H1 (cell line): ENCODE results near the gene NT5C3B. TPM values are rescaled to one million over a fixed set of nuclear protein-coding genes. Genes with fewer than 3 reads are reported as not detected.

Source experiments
- CTCF ChIA-PET: fragments of 300-600 bp; sonication (Branson Sonifier 250); formaldehyde crosslinking; loops from one replicate; lab custom pipeline; 2021; ENCODE audit not compliant: partially characterized antibody; lab: Charles Lee
- POLR2A ChIA-PET: fragments of 300-600 bp; sonication (Branson Sonifier 250); formaldehyde crosslinking; loops from one replicate; lab custom pipeline; 2021; ENCODE audit warnings: inconsistent platforms; ENCODE audit not compliant: partially characterized antibody; lab: Charles Lee
- DNase-seq, 2 experiments: peaks; one replicate each; pipeline versions ENCODE4 v3.0.0 to v3.0.0-alpha.2; 2010 to 2022; ENCODE audit warnings: low spot score in 2 of 2, low read depth in 1 of 2, mixed read lengths in 1 of 2
- FAIRE-seq: peaks from 2 replicates; lab custom pipeline; 2011; peaks lifted over from hg19 to GRCh38; lab: Jason Lieb, UNC
- H2AFZ ChIP-seq: 2 replicates; pipeline ENCODE4 v1.8.1; 2012; ENCODE audit warnings: low read length, inconsistent platforms
- H2AK5ac ChIP-seq: 2 replicates; pipeline ENCODE4 v1.6.1; 2013; ENCODE audit warnings: low read depth, low read length
- H2BK120ac ChIP-seq: replicated peaks from 2 replicates; pipeline ENCODE3; 2013; ENCODE audit warnings: low read depth, low read length, inconsistent platforms
- H2BK12ac ChIP-seq: 2 replicates; pipeline ENCODE4 v1.6.1; 2013; ENCODE audit warnings: low read depth, low read length
- H2BK15ac ChIP-seq: 2 replicates; pipeline ENCODE4 v1.6.1; 2013; ENCODE audit warnings: low read length
- H2BK20ac ChIP-seq: 2 replicates; pipeline ENCODE4 v1.6.1; 2013; ENCODE audit warnings: low read length
- H2BK5ac ChIP-seq: 2 replicates; pipeline ENCODE4 v1.6.1; 2013; ENCODE audit warnings: low read depth, low read length
- H3K14ac ChIP-seq: 2 replicates; pipeline ENCODE4 v1.6.1; 2013; ENCODE audit warnings: inconsistent platforms; ENCODE audit not compliant: insufficient read length
- H3K18ac ChIP-seq: 2 replicates; pipeline ENCODE4 v1.6.1; 2013; ENCODE audit warnings: low read length; ENCODE audit errors: extremely low read depth
- H3K23ac ChIP-seq: 2 replicates; pipeline ENCODE4 v1.6.1; 2013; ENCODE audit warnings: inconsistent platforms; ENCODE audit not compliant: insufficient read length
- H3K23me2 ChIP-seq: 2 replicates; pipeline ENCODE4 v1.6.1; 2013; ENCODE audit warnings: low read depth, low read length
- H3K27ac ChIP-seq: 2 replicates; pipeline ENCODE4 v1.6.1; 2011; ENCODE audit warnings: low read depth, low read length, inconsistent platforms
- H3K27me3 ChIP-seq, 4 experiments: replicated peaks in 1 of 4; 1 replicate in 1 of 4; 2 replicates in 3 of 4; pipeline versions ENCODE4 v1.6.1 to v1.8.1; 2011 to 2013; ENCODE audit warnings: low read length in 3 of 4, mild to moderate bottlenecking in 3 of 4, inconsistent platforms in 2 of 4, mixed read lengths in 2 of 4, moderate library complexity in 1 of 4; ENCODE audit not compliant: control insufficient read depth in 3 of 4, insufficient read depth in 3 of 4; ENCODE audit errors: extremely low read depth in 1 of 4
- H3K36me3 ChIP-seq, 4 experiments: 2 replicates each; pipeline versions ENCODE4 v1.6.1 to v1.8.1; 2011 to 2013; ENCODE audit warnings: mild to moderate bottlenecking in 4 of 4, low read length in 3 of 4, moderate library complexity in 2 of 4, control low read depth in 1 of 4, inconsistent platforms in 1 of 4; ENCODE audit not compliant: insufficient read depth in 4 of 4, control insufficient read depth in 2 of 4
- H3K4ac ChIP-seq: replicated peaks from 2 replicates; pipeline ENCODE3; 2013; ENCODE audit warnings: low read length, low read depth, mixed read lengths, inconsistent platforms; ENCODE audit not compliant: insufficient read length
- H3K4me1 ChIP-seq, 4 experiments: replicated peaks in 1 of 4; 1 replicate in 1 of 4; 2 replicates in 3 of 4; pipeline versions ENCODE4 v1.6.1 to v1.8.1; 2011 to 2013; ENCODE audit warnings: low read length in 3 of 4, inconsistent platforms in 2 of 4, mixed read lengths in 1 of 4; ENCODE audit not compliant: insufficient read depth in 4 of 4, control insufficient read depth in 3 of 4
- H3K4me2 ChIP-seq, 2 experiments: 2 replicates each; pipeline versions ENCODE4 v1.6.1 to v1.8.1; 2011 to 2013; ENCODE audit warnings: low read depth in 2 of 2, low read length in 2 of 2, control low read depth in 1 of 2, inconsistent platforms in 1 of 2, mild to moderate bottlenecking in 1 of 2; ENCODE audit not compliant: insufficient read depth in 1 of 2
- H3K4me3 ChIP-seq, 4 experiments: fragments of 200-600, 300-600 bp in 1 of 4; sonication (generic), shearing (Covaris generic), sonication (Bioruptor Twin) in 1 of 4; 2 replicates each; pipeline versions ENCODE4 v1.5.1 to v1.8.1; 2011 to 2016; ENCODE audit warnings: low read length in 4 of 4, low read depth in 3 of 4, control low read depth in 2 of 4, inconsistent platforms in 2 of 4, mild to moderate bottlenecking in 2 of 4, mixed read lengths in 1 of 4, moderate library complexity in 1 of 4; ENCODE audit not compliant: insufficient read depth in 2 of 4; ENCODE audit errors: extremely low read depth in 1 of 4
- H3K56ac ChIP-seq: replicated peaks from 2 replicates; pipeline ENCODE3; 2013; ENCODE audit warnings: low read depth, mild to moderate bottlenecking, mixed read lengths, low read length, inconsistent platforms; ENCODE audit not compliant: insufficient read length
- H3K79me1 ChIP-seq: 2 replicates; pipeline ENCODE4 v1.6.1; 2013; ENCODE audit warnings: low read depth, low read length, control low read depth
- H3K79me2 ChIP-seq, 2 experiments: 2 replicates each; pipeline versions ENCODE4 v1.6.1 to v1.8.1; 2012 to 2013; ENCODE audit warnings: low read length in 2 of 2, mild to moderate bottlenecking in 2 of 2, inconsistent platforms in 1 of 2; ENCODE audit not compliant: insufficient read depth in 2 of 2, control insufficient read depth in 1 of 2
- H3K9ac ChIP-seq, 4 experiments: replicated peaks in 1 of 4; 1 replicate in 1 of 4; 2 replicates in 3 of 4; pipeline versions ENCODE4 v1.6.1 to v1.8.1; 2011 to 2013; ENCODE audit warnings: low read depth in 3 of 4, low read length in 3 of 4, control low read depth in 2 of 4, mild to moderate bottlenecking in 2 of 4, moderate library complexity in 2 of 4, inconsistent platforms in 1 of 4; ENCODE audit errors: extremely low read depth in 1 of 4
- H3K9me3 ChIP-seq, 2 experiments: 2 replicates each; pipeline versions ENCODE4 v1.6.1 to v1.8.1; 2012 to 2013; ENCODE audit warnings: mild to moderate bottlenecking in 2 of 2, moderate library complexity in 2 of 2, control low read depth in 1 of 2, inconsistent platforms in 1 of 2, low read depth in 1 of 2, low read length in 1 of 2, mixed read lengths in 1 of 2; ENCODE audit not compliant: insufficient read depth in 2 of 2
- H4K20me1 ChIP-seq, 2 experiments: replicated peaks in 1 of 2; 2 replicates each; pipeline versions ENCODE3 to v1.8.1; 2011 to 2013; ENCODE audit warnings: inconsistent platforms in 2 of 2, low read length in 2 of 2, mild to moderate bottlenecking in 1 of 2; ENCODE audit not compliant: insufficient read depth in 2 of 2, control insufficient read depth in 1 of 2
- H4K5ac ChIP-seq: 2 replicates; pipeline ENCODE4 v1.6.1; 2013; ENCODE audit warnings: low read length, low read depth, mixed read lengths, inconsistent platforms; ENCODE audit not compliant: insufficient read length
- H4K8ac ChIP-seq: 2 replicates; pipeline ENCODE4 v1.8.0; 2013; ENCODE audit warnings: mild to moderate bottlenecking, moderate library complexity, low read length, inconsistent platforms; ENCODE audit not compliant: insufficient read depth; ENCODE audit errors: extremely low read depth
- H4K91ac ChIP-seq: replicated peaks from 2 replicates; pipeline ENCODE3; 2013; ENCODE audit warnings: low read length, mixed read lengths, inconsistent platforms; ENCODE audit not compliant: insufficient read length
- WGBS, 2 experiments: shearing (Covaris generic) in 1 of 2; methylation state at CpG; one replicate each; pipeline versions ENCODE4 v1.1.6 to v1.1.7; 2013 to 2015; ENCODE audit warnings: low lambda C conversion rate in 2 of 2, mixed read lengths in 2 of 2, inconsistent platforms in 1 of 2, low coverage in 1 of 2, missing lambda C conversion rate in 1 of 2; ENCODE audit not compliant: insufficient replicate concordance in 2 of 2, insufficient coverage in 1 of 2, insufficient read length in 1 of 2; ENCODE audit errors: extremely low coverage in 1 of 2, missing lambda C conversion rate in 1 of 2; 5-methylcytosine and 5-hydroxymethylcytosine counted together
- polyA plus RNA-seq, 7 experiments: library from polyadenylated mRNA; depleted of rRNA in 3 of 7; stranded (reverse) in 5 of 7; unstranded in 2 of 7; fragments of >200 nt in 5 of 7; fragments of 200-250 nt in 2 of 7; gene quantifications; 1 replicate in 5 of 7; 2 replicates in 1 of 7; 4 replicates in 1 of 7; pipeline versions ENCODE4 v1.2.1 to v1.2.3, GENCODE V29; 2011 to 2013; ENCODE audit warnings: missing spikeins in 2 of 7, mixed read lengths in 2 of 7
- total RNA-seq: library from RNA; stranded (reverse); fragmentation: NEBNext Ultra II Directional; extraction: Animal tissue kit (Norgen Biotek cat#: 25700); gene quantifications from 2 replicates; pipeline ENCODE4 v1.2.1, GENCODE V29; 2021

NT5C3B gene
- total and polyA plus RNA-seq, 2 of the 8 experiments (the other 6 are each of a cell fraction or from before 2014, with no cell fraction given) = 68.7 to 94.5 TPM

GRCh38 chr17:41800601-41801373 is 35.2 kb downstream of the NT5C3B start:
- FAIRE-seq (peak; percentile 55), DNase-seq (peak; percentile 87 to 92)
- no peak overlapping the region for H2BK120ac ChIP-seq
- no peaks in the 10 kb centered on the region for H3K9me3 ChIP-seq
- H4K8ac ChIP-seq = peak overlapping the region; percentile 14; the same call in 1 of the 2 replicates
- no peak overlapping the region for H2AFZ ChIP-seq
- ChIA-PET CTCF (interaction anchor here (0.8 to 10.9 kb wide), 30 partner anchors 8 to 1452 kb away, joined by 3 to 149 read pairs (median 6); partner anchors contain the start of genes DNAJC7, FKBP10, JUP and P3H4), POLR2A (interaction anchor here (0.7 to 6.9 kb wide), 17 partner anchors 8 to 111 kb away, joined by 3 to 71 read pairs (median 5); partner anchors contain the start of genes EIF1, FKBP10, HAP1 and JUP)
- no peak overlapping the region for H3K23ac ChIP-seq
- H3K4ac ChIP-seq = no peak overlapping the region
- peak overlapping the region; percentile 65; the same call in 1 of the 2 replicates for H2AK5ac ChIP-seq
- H3K27ac ChIP-seq = 0 out of 2 replicates have a peak overlapping the region, but pooled peaks have one; percentile 1
- whole genome bisulfite sequencing, 2 experiments = 21% methylated on average over 18 of the region's 18 CpGs; no CpG with 5 or more reads in 1 of the 2 experiments
- no peak overlapping the region for H3K14ac ChIP-seq
- peaks cover 2% of the 10 kb centered on the region; the same call in 1 of the 2 replicates for H3K23me2 ChIP-seq
- H2BK5ac ChIP-seq = peak overlapping the region; percentile 10; the same call in 1 of the 2 replicates
- no peaks in the 10 kb centered on the region for H3K79me1 ChIP-seq
- H2BK12ac ChIP-seq = peak overlapping the region; percentile 60; the same call in 1 of the 2 replicates
- H4K91ac ChIP-seq = peak overlapping the region; percentile 97
- H2BK15ac ChIP-seq = peak overlapping the region; percentile 84; the same call in 1 of the 2 replicates
- peaks cover 5 to 15% (median 10%) of the 10 kb centered on the region in 4 experiments for H3K4me1 ChIP-seq
- H3K27me3 ChIP-seq = no peaks in the 10 kb centered on the region
- H4K5ac ChIP-seq = peak overlapping the region; percentile 65
- peak overlapping the region; percentile 47 for H3K56ac ChIP-seq
- H3K4me3 ChIP-seq = peak overlapping the region; percentile 3 to 34 (median 14); a peak in 5 of 8 replicates
- H4K20me1 ChIP-seq = no peaks in the 10 kb centered on the region
- H3K36me3 ChIP-seq = peaks cover 0 to 3% (median 0%) of the 10 kb centered on the region in 4 experiments; a peak in 1 of 8 replicates
- H3K79me2 ChIP-seq = no peaks in the 10 kb centered on the region
- peak overlapping the region; percentile 68; the same call in 1 of the 2 replicates for H3K18ac ChIP-seq
- peak overlapping the region; percentile 58 to 71 for H3K4me2 ChIP-seq
- H3K9ac ChIP-seq = no peak overlapping the region
- no peak overlapping the region for H2BK20ac ChIP-seq
